Measurements from ENCODE around the gene HS6ST1.

Gene HS6ST1

GRCh38 chr2:128347701-128348539 lies 29.3 kb upstream of the HS6ST1 start:
- DNase-seq: no peak

- DNase-seq: no peak
Observed at GRCh38 chr2:128347171-128347558, 28.5 kb upstream of the HS6ST1 start.

DNA sequence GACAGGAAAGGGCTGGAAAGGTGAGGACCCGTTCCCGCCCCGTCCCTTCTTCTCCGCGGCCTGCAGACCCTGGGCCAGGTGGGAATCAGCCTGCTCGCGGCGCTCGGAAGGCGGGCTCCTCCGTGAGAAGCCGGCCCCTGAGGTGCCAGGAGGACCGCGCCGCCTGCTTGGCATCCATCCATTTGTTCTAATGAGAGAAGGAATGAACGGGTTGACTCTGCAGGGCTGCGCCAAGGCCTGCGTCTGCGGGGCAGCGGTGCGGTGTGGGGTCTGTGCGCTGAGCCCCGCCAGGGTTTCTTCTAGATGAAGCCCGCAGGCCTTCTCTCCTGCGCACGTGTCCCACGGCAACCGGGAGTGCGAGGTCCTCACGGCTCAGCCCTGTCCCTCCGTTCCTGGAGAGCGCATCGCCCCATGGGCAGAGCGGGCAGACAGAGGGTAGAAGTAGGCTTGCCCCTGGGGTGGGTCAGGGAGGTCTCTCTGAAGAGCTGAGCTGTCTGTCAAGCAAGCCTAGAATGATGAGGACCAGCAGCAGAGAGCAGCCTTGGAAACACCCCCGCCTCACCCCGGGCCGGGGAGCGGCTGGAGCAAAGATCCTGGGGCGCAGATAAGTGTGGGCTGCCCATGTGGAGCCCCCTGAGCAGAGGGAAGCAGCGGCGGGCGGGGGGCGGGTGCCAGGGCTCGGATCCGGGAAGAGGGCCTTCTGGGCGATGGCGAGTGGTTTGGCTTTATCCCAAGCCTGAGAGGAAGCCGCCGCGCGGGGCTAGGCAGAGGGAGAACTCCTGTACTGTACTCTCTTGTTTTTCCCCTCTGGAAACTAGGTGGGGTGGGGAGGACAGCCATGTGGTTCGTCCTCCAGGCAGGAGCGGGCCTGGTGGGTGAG lies 27.9 kb upstream of the HS6ST1 start:
- DNase-seq: no peak

- DNase-seq: no peak
Observed at GRCh38 chr2:128345436-128346165, 26.9 kb upstream of the HS6ST1 start.

GRCh38 chr2:128344101-128344500 lies 25.4 kb upstream of the HS6ST1 start:
- DNase-seq: no peak

- no peak for DNase-seq
Observed at GRCh38 chr2:128343459-128343858, 24.8 kb upstream of the HS6ST1 start.

DNA sequence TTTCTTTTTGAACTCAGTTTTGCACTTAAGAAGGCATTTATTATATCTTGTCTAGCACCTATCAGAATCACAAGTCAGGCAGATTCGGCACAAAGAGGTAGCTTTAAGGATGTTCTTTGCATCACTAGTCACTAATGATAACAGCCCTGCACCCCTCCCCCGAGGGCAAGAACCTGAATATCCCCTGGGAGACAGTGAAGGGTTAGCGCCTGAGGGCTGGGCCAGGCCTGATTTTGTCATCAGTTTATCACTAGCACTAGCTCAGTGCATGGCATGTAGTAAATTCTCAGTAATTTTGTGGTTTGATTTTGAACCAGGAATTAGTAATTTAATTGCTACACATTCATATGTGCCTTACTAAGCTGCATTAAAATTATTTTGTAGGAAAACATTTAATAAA lies 23.9 kb upstream of the HS6ST1 start:
- no peak for DNase-seq

DNA sequence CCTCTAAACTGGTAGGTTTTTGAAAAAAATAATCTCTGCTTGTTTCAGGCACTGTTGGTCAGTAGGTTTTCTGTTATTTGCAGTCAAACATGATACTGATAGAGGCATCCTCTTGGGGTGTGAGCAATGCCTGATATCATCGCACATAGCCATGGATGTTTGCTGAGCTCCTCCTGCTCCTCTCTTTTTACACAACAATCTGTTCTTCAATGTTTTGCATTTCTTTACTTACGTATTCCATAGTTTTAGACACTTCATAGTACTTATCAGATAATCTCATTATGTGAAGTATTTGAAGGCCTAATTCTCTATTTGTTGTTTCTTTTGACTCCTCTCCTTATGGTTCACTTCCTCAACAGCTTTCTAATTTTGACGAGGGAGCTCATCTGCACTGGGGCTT lies 23.0 kb upstream of the HS6ST1 start:
- no peak for DNase-seq

- DNase-seq: no peak
Observed at GRCh38 chr2:128332091-128332634, 13.5 kb upstream of the HS6ST1 start.

- no peak for DNase-seq
Observed at GRCh38 chr2:128330583-128330982, 11.9 kb upstream of the HS6ST1 start.

- DNase-seq: no peak
Observed at GRCh38 chr2:128329607-128330006, 10.9 kb upstream of the HS6ST1 start.

DNA sequence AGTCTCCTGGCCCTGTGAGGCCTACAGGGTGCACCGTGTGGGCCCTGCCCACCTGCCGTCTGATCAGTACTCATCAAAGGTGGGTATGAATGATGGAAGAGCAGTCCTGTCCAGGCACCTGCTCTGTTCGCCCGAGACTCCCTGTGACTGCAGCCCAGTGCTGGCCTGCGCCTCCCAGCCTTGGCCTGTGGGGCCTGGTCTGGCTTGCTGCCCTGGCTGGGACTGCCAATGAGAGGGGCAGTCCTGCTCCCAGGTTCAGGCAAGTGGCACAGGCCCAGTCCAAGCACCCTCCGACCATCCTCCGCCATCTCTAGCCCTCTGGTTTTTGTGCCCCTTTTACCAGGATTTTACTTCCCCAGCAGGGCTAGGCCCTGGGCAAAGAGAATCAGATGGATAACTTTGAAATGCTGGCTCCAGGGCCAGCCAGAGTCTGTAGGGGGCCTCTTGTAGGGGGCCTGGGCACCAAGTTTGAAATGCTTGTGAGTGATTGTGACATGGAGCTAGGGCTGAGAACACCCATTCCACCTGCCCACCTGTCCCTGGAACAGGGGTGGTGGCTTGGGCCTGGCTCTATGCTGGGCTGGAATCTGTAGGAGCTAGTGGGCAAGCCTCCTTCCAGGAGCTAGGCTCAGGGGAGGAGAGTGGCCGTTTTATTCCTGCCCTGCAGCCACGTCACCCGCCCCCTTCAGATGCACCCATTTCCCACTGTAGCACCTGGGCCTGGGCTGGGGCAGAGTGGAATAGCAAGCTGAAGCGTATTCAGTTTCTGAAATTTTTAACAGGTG lies 8.7 kb upstream of the HS6ST1 start:
- DNase-seq: no peak

GRCh38 chr2:128326346-128326745 lies 7.7 kb upstream of the HS6ST1 start:
- DNase-seq: no peak

DNA sequence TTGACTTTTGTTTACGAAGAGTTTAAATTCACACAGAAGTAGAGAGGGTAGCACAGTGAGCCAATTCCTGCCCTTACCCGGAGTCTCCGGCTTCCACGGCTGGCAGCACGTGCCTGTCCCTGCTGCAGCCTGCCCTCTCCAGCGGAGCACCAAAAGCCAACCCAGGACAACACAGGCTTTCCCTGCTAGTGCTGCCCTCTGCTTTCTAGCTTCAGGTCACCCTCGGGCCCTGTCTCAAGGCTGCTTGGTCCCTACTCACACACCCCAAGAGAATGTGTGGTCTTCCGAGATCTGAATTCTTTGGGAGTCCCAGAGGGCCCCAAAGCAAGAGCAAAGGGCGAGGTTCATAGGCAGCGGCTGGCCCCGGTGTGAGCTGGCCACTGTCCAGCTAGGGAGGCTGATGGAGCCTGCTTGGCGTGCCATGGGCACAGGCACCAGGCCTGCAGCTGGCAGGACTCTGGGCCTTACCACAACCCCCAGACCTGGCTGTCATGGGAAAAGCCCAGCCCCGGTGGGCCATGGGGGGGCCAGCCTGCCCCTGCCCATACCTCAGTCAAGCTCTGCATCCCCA lies 7.0 kb upstream of the HS6ST1 start:
- DNase-seq: no peak

GRCh38 chr2:128324897-128325410 lies 6.3 kb upstream of the HS6ST1 start:
- no peak for DNase-seq

- no peak for DNase-seq
Observed at GRCh38 chr2:128324008-128324896, 5.6 kb upstream of the HS6ST1 start.

DNA sequence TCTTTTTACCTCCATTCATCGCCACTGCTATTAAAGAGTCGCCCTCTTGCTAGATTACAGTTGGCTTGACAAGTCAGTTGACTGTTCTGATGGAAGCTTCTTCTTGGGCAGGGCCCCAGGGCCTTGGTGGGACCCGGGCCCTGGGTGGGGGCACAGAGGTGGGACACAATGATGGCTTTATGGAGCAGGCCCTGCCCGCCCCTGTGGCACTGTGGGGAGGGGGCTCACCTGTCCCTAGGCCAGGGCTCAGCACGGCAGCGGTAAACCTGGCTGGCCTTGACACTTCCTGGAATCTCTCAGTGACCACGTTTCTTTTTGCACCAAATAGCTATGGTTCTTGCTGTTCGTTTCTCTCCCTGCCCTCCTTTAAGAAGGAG lies 4.9 kb upstream of the HS6ST1 start:
- no peak for DNase-seq

DNA sequence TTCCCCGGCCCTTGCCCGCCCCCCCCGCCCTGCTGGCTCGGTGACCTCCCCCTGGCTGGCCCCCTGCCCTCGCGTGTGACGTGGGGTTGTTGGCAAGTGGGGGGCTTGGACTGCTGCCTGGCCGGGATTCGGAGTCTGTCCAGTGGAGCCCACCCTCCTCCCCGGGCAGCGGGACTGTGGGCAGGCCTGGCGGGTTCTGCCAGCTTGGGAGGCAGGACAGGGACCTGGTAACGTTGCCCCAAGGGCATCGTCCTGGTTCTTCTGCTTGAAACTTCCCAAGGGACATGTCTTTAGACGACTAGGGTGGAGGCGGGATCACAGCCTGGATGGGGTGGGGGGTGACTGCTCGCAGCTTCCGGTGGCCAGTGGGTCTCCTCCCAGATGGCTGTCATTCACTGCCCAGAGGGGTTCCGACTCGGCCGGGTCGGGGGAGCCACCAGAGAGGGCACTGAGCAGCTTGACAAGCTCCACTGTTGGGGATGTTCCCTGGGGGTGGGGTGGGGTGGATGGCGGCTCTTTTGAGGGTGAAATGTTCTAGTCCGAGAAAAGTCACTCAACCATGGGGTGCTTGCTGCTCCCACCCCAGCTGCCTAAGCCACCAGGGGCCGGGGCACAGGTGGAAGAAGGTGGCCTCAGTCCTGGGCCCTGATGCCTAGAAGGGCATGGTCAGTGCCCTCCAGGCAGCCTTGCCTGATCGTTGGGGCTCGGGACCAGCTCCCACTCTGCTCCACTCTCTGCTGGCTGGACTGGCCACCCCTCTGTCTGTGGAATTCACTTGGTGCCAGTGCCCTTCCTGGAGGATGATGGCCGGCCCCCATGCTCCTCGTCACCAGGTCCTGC lies 4.3 kb upstream of the HS6ST1 start:
- no peak for DNase-seq

Data from central memory CD4-positive, alpha-beta T cell (primary cell).